Activated CD4-positive, alpha-beta T cell treated with anti-CD3 and anti-CD28 coated beads, Interleukin-2, amount 50 U/mL, for 16 hours (primary cell): ENCODE measurements around the gene RPA4.
"Not testable (repeated sequence)": the region's sequence is repeated elsewhere in the genome, so short reads cannot be mapped to it uniquely, and the experiment has no call there.

Experiments used
- DNase-seq: peaks from one replicate; pipeline ENCODE4 v3.0.0-alpha.2; 2020

The RPA4 gene

GRCh38 chrX:96883608-96884007 is at the start of gene RPA4:
RPA4 (plus strand) TSS chrX:96883908; CDS start chrX:96884311, 403 bp downstream.
- no peak for DNase-seq

- no peak for DNase-seq
Observed at GRCh38 chrX:96834137-96834536, 49.6 kb upstream of the RPA4 start.

GRCh38 chrX:96835660-96836289 is 47.9 kb upstream of the RPA4 start:
- DNase-seq, result no peak

GRCh38 chrX:96837808-96838207 is 45.9 kb upstream of the RPA4 start:
- DNase-seq, result no peak

GRCh38 chrX:96838537-96838936 is 45.2 kb upstream of the RPA4 start:
- DNase-seq, result peak; percentile 0

GRCh38 chrX:96841325-96841724 is 42.4 kb upstream of the RPA4 start:
- no peak for DNase-seq

- not testable (repeated sequence) for DNase-seq
Observed at GRCh38 chrX:96841866-96842265, 41.8 kb upstream of the RPA4 start.

- no peak for DNase-seq
Observed at GRCh38 chrX:96843566-96843965, 40.1 kb upstream of the RPA4 start.

- DNase-seq, result no peak
Observed at GRCh38 chrX:96846841-96847240, 36.9 kb upstream of the RPA4 start.

- not testable (repeated sequence) for DNase-seq
Observed at GRCh38 chrX:96859422-96859821, 24.3 kb upstream of the RPA4 start.

GRCh38 chrX:96861218-96861617 is 22.5 kb upstream of the RPA4 start:
- no peak for DNase-seq

- DNase-seq, result no peak
Observed at GRCh38 chrX:96861661-96862060, 22.0 kb upstream of the RPA4 start.

- DNase-seq, result no peak
Observed at GRCh38 chrX:96884027-96884426, 319 bp downstream of the RPA4 start.

- DNase-seq, result no peak
Observed at GRCh38 chrX:96889726-96890125, 6.0 kb downstream of the RPA4 start.

GRCh38 chrX:96906741-96907140 is 23.0 kb downstream of the RPA4 start:
- no peak for DNase-seq

GRCh38 chrX:96907516-96908272 is 24.0 kb downstream of the RPA4 start:
- DNase-seq, result no peak

- DNase-seq, result no peak
Observed at GRCh38 chrX:96909291-96909690, 25.6 kb downstream of the RPA4 start.

GRCh38 chrX:96918864-96919263 is 35.2 kb downstream of the RPA4 start:
- no peak for DNase-seq

- DNase-seq, result no peak
Observed at GRCh38 chrX:96919672-96920071, 36.0 kb downstream of the RPA4 start.

GRCh38 chrX:96924581-96924980 is 40.9 kb downstream of the RPA4 start:
- no peak for DNase-seq

GRCh38 chrX:96929036-96929435 is 45.3 kb downstream of the RPA4 start:
- no peak for DNase-seq
